ENCODE results near the gene ADGRB2.

GRCh38 chr1:31809698-31810097, 45.6 kb upstream of the ADGRB2 start:
- TF ChIP-seq CTCF (IDR thresholded peaks at IDR 0.05) (no peak), POLR2A (IDR thresholded peaks at IDR 0.05) (no peak)
